ENCODE data around the gene AIPL1.

GRCh38 chr17:6376931-6377361 is 58.0 kb downstream of the AIPL1 start:
- TF ChIP-seq CTCF (IDR thresholded peaks at IDR 0.05 in 8 of 11, conservative IDR thresholded peaks at IDR 0.05 in 3 of 11): no peak
- TF ChIP-seq POLR2A (IDR thresholded peaks at IDR 0.05): no peak
